ENCODE measurements around the gene WDR4. TPM values are rescaled to one million over a fixed set of nuclear protein-coding genes. Genes with fewer than 3 reads are reported as not detected.
A peak's percentile ranks its signal among the peaks of the same experiment; 100 is the strongest.
"Not testable (repeated sequence)": the region's sequence is repeated elsewhere in the genome, so short reads cannot be mapped to it uniquely, and the experiment has no call there.

WDR4 gene
- total and polyA plus RNA-seq, 9 of the 15 experiments (the other 6 are each of a cell fraction or from before 2014, with no cell fraction given): 5.4 to 95.4 (median 32.1) TPM

- H3K27ac ChIP-seq (ENCODE audit: extremely low read depth, low read depth, low read length); CTCF ChIA-PET (ENCODE audit: low intra/inter-chr PET ratio); H2AFZ ChIP-seq (ENCODE audit: low read depth, low read length); H3K4me3 ChIP-seq; H3K79me2 ChIP-seq (ENCODE audit: control insufficient read depth, insufficient read depth, low read length); H3K4me2 ChIP-seq (ENCODE audit: insufficient read depth, low read length); FAIRE-seq; H3K9me1 ChIP-seq (ENCODE audit: control insufficient read depth, insufficient read depth, low read length); DNase-seq (ENCODE audit: extremely low read depth in 1 of 4, low spot score in 3 of 4); BruUV-seq (replicated peaks); H3K27me3 ChIP-seq (ENCODE audit: control insufficient read depth in 2 of 2, insufficient read depth in 2 of 2, low read length in 2 of 2); H3K9me3 ChIP-seq (replicated peaks; ENCODE audit: control insufficient read depth, insufficient read depth, low read depth, low read length); in situ Hi-C loops (cut with MboI); H3K9ac ChIP-seq (ENCODE audit: insufficient read depth in 1 of 2, low read depth in 2 of 2, low read length in 2 of 2); ATAC-seq; intact Hi-C loops (cut with micrococcal nuclease): not testable (repeated sequence)
- peaks cover 23% of the 10 kb centered on the region; the same call in 1 of the 2 replicates for H4K20me1 ChIP-seq (replicated peaks; ENCODE audit: control insufficient read depth, insufficient read depth, low read length)
- POLR2A ChIA-PET: interaction anchor here (0.6 kb wide), 1 partner anchor 275 kb away, joined by 3 read pairs; no protein-coding TSS in a partner anchor
- WGBS (ENCODE audit: insufficient coverage, low coverage, missing lambda C conversion rate): 60% methylated on average over 8 of the region's 8 CpGs
- H3K36me3 ChIP-seq (ENCODE audit: control insufficient read depth, insufficient read depth, low read length): peaks cover 43% of the 10 kb centered on the region
- TF ChIP-seq POLR2A (conservative IDR thresholded peaks at IDR 0.05): peak; percentile 22; the same call in 1 of the 2 replicates
- H3K4me1 ChIP-seq (replicated peaks in 1 of 2; ENCODE audit: control insufficient read depth in 2 of 2, insufficient read depth in 2 of 2, low read length in 2 of 2): peaks cover 0 to 20% of the 10 kb centered on the region in 2 experiments; a peak in 3 of 5 replicates
Measured at GRCh38 chr21:42838212-42838690, 41.1 kb downstream of the WDR4 start.

GRCh38 chr21:42837421-42838211, 41.7 kb downstream of the WDR4 start:
- 72% methylated on average over 31 of the region's 42 CpGs for WGBS (ENCODE audit: insufficient coverage, low coverage, missing lambda C conversion rate)
- DNase-seq (ENCODE audit: extremely low read depth in 1 of 4, low spot score in 3 of 4) (peak; percentile 26 to 61 (median 52)), ATAC-seq (peak; percentile 17), FAIRE-seq (no peak)
- CTCF ChIA-PET (ENCODE audit: low intra/inter-chr PET ratio): no interaction called here
- no peak overlapping the region for H3K4me2 ChIP-seq (ENCODE audit: insufficient read depth, low read length)
- peaks cover 30% of the 10 kb centered on the region; the same call in 1 of the 2 replicates for H4K20me1 ChIP-seq (replicated peaks; ENCODE audit: control insufficient read depth, insufficient read depth, low read length)
- no peak overlapping the region; a peak in 1 of 4 replicates for H3K9ac ChIP-seq (ENCODE audit: insufficient read depth in 1 of 2, low read depth in 2 of 2, low read length in 2 of 2)
- peaks cover under 1% of the 10 kb centered on the region; the same call in 1 of the 3 replicates for H3K79me2 ChIP-seq (ENCODE audit: control insufficient read depth, insufficient read depth, low read length)
- in situ Hi-C loops (cut with MboI): no loop called here
- no peak overlapping the region for H3K4me3 ChIP-seq
- H3K9me1 ChIP-seq (ENCODE audit: control insufficient read depth, insufficient read depth, low read length): no peaks in the 10 kb centered on the region
- H3K27me3 ChIP-seq (ENCODE audit: control insufficient read depth in 2 of 2, insufficient read depth in 2 of 2, low read length in 2 of 2): no peaks in the 10 kb centered on the region
- H2AFZ ChIP-seq (ENCODE audit: low read depth, low read length): no peak overlapping the region
- peaks cover 0 to 20% of the 10 kb centered on the region in 2 experiments; a peak in 3 of 5 replicates for H3K4me1 ChIP-seq (replicated peaks in 1 of 2; ENCODE audit: control insufficient read depth in 2 of 2, insufficient read depth in 2 of 2, low read length in 2 of 2)
- BruUV-seq (replicated peaks): no TSS peak
- H3K9me3 ChIP-seq (replicated peaks; ENCODE audit: control insufficient read depth, insufficient read depth, low read depth, low read length): no peaks in the 10 kb centered on the region; the same call in 1 of the 2 replicates
- POLR2A ChIA-PET: no interaction called here
- H3K27ac ChIP-seq (ENCODE audit: extremely low read depth, low read depth, low read length): no peak overlapping the region
- intact Hi-C loops (cut with micrococcal nuclease): no loop called here
- peaks cover 37% of the 10 kb centered on the region for H3K36me3 ChIP-seq (ENCODE audit: control insufficient read depth, insufficient read depth, low read length)
- no peak for TF ChIP-seq PHTF2 (CRISPR knock-in tag; IDR thresholded peaks at IDR 0.05)
- no peak for TF ChIP-seq MECOM (CRISPR knock-in tag; IDR thresholded peaks at IDR 0.05)
- peak; percentile 14; the same call in 1 of the 2 replicates for TF ChIP-seq STAT5A (IDR thresholded peaks at IDR 0.05; ENCODE audit: borderline replicate concordance, low read length)
- TF ChIP-seq POLR2G (IDR thresholded peaks at IDR 0.05; ENCODE audit: low read depth, low read length): peak; percentile 75
- TF ChIP-seq PHF8 (IDR thresholded peaks at IDR 0.05; ENCODE audit: borderline replicate concordance, low read length): no peak
- TF ChIP-seq TAF7 (tag; IDR thresholded peaks at IDR 0.05): no peak
- TF ChIP-seq ZEB2 (IDR thresholded peaks at IDR 0.05): no peak
- no peak for TF ChIP-seq SETDB1 (IDR thresholded peaks at IDR 0.05; ENCODE audit: low read length)
- no peak for TF ChIP-seq MAFF (IDR thresholded peaks at IDR 0.05; ENCODE audit: low read length)
- TF ChIP-seq CTCF (IDR thresholded peaks at IDR 0.05 in 2 of 3, conservative IDR thresholded peaks at IDR 0.05 in 1 of 3; ENCODE audit: insufficient read depth in 2 of 3, low read depth in 1 of 3, low read length in 3 of 3): peak in 1 of 3 experiments; percentile 23; a peak in 1 of 6 replicates
